PFSK-1 (cell line): ENCODE results near the gene TTC5.

Experiments
- FOXP2 ChIP-seq: optimal IDR thresholded peaks from 2 replicates; pipeline ENCODE3; 2011; ENCODE audit warnings: borderline replicate concordance, control low read depth, inconsistent platforms; ENCODE audit not compliant: insufficient read depth; ENCODE audit errors: extremely low read length, extremely low read depth
- POLR2AphosphoS5 ChIP-seq: IDR thresholded peaks from 2 replicates; pipeline ENCODE4 v1.6.1; 2012; ENCODE audit warnings: low read depth, mild to moderate bottlenecking, control low read depth, low read length, moderate library complexity
- SIN3A ChIP-seq: IDR thresholded peaks from 2 replicates; pipeline ENCODE4 v1.6.1; 2012; ENCODE audit warnings: mild to moderate bottlenecking, low read length, moderate library complexity, borderline replicate concordance; ENCODE audit not compliant: insufficient read depth
- TAF1 ChIP-seq: IDR thresholded peaks from 2 replicates; pipeline ENCODE4 v1.6.1; 2012; ENCODE audit warnings: low read length, control low read depth, borderline replicate concordance; ENCODE audit not compliant: insufficient read depth
- TF ChIP-seq, protein P1 (sequence below), 2 experiments: IDR thresholded peaks; 2 replicates each; pipeline versions ENCODE4 v1.6.1 to v1.8.0; 2011 to 2012; ENCODE audit warnings: low read depth in 2 of 2, low read length in 2 of 2, control low read depth in 1 of 2, inconsistent platforms in 1 of 2, mild to moderate bottlenecking in 1 of 2, moderate library complexity in 1 of 2; ENCODE audit not compliant: insufficient read depth in 1 of 2

DNA sequence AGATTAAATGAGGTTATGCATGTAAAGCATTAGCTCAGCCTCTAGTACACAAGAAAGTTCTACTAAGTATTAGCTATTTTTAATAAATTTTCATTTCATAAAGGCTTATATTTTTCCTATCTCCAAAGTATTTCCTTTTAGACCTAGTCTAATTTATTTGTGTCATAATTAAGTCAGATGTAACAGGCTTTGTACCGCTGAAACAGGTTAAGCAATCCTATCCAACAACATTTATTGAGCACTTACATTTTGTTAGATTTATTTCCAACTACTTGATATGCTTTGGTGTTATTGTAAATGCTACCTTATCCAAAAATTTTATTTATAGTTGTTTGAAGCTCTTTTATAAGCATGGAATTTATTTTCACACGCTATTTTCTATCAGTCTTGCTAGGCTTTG, 35.9 kb upstream of the TTC5 start:
- TF ChIP-seq POLR2AphosphoS5 = no peak
- TF ChIP-seq, protein P1, sequence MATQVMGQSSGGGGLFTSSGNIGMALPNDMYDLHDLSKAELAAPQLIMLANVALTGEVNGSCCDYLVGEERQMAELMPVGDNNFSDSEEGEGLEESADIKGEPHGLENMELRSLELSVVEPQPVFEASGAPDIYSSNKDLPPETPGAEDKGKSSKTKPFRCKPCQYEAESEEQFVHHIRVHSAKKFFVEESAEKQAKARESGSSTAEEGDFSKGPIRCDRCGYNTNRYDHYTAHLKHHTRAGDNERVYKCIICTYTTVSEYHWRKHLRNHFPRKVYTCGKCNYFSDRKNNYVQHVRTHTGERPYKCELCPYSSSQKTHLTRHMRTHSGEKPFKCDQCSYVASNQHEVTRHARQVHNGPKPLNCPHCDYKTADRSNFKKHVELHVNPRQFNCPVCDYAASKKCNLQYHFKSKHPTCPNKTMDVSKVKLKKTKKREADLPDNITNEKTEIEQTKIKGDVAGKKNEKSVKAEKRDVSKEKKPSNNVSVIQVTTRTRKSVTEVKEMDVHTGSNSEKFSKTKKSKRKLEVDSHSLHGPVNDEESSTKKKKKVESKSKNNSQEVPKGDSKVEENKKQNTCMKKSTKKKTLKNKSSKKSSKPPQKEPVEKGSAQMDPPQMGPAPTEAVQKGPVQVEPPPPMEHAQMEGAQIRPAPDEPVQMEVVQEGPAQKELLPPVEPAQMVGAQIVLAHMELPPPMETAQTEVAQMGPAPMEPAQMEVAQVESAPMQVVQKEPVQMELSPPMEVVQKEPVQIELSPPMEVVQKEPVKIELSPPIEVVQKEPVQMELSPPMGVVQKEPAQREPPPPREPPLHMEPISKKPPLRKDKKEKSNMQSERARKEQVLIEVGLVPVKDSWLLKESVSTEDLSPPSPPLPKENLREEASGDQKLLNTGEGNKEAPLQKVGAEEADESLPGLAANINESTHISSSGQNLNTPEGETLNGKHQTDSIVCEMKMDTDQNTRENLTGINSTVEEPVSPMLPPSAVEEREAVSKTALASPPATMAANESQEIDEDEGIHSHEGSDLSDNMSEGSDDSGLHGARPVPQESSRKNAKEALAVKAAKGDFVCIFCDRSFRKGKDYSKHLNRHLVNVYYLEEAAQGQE (IDR thresholded peaks at IDR 0.05; ENCODE audit: insufficient read depth in 1 of 2, low read depth in 2 of 2, low read length in 2 of 2) = no peak
- no peak for TF ChIP-seq TAF1
- TF ChIP-seq SIN3A = no peak
- no peak for TF ChIP-seq FOXP2
